ENCODE measurements around the gene ZER1. TPM values are rescaled to one million over a fixed set of nuclear protein-coding genes. Genes with fewer than 3 reads are reported as not detected.

The ZER1 gene
- polyA plus RNA-seq, 1 donor from 2014 or later, result 30.6 TPM

DNA sequence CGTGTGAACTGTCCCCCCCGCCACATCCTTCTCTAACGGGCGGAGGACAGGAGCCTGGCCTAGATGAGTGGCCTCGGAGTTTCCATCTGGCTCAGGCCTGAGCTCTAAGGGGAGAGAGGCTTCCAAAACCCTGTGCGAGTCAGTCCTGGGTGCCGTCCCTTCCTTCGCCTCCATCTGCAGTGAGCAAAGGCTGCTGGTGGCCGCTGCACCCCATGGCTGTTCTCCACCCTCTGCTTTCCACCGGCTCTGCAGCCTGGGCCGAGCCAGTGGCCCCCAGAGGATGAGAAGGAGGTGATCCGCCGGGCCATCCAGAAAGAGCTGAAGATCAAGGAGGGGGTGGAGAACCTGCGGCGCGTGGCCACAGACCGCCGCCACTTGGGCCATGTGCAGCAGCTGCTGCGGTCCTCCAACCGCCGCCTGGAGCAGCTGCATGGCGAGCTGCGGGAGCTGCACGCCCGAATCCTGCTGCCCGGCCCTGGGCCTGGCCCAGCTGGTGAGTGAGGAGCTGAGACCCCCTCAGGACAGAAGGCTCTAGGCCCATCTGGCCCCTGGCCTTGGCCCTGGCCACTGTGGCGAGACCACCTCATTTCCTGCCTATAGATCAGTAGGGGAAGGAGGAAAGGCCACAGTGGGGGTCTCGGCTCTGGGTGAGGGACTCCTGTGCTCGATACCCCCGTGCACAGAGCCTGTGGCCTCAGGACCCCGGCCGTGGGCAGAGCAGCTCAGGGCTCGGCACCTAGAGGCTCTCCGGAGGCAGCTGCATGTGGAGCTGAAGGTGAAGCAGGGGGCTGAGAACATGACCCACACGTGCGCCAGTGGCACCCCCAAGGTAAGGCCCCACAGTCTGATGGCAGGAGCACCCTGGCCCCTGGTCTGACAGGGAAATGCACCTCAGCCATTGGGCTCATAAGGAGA, 66.4 kb downstream of the ZER1 start:
- TF ChIP-seq RAD21 (conservative IDR thresholded peaks at IDR 0.05) (no peak), EP300 (conservative IDR thresholded peaks at IDR 0.05; ENCODE audit: poor library complexity, severe bottlenecking) (no peak), POLR2AphosphoS5 (IDR thresholded peaks at IDR 0.05) (no peak), EZH2 (IDR thresholded peaks at IDR 0.05; ENCODE audit: borderline replicate concordance, insufficient read depth, low read length, poor library complexity, severe bottlenecking) (no peak), TAF1 (IDR thresholded peaks at IDR 0.05; ENCODE audit: low read depth) (no peak)
- TF ChIP-seq, protein P1, sequence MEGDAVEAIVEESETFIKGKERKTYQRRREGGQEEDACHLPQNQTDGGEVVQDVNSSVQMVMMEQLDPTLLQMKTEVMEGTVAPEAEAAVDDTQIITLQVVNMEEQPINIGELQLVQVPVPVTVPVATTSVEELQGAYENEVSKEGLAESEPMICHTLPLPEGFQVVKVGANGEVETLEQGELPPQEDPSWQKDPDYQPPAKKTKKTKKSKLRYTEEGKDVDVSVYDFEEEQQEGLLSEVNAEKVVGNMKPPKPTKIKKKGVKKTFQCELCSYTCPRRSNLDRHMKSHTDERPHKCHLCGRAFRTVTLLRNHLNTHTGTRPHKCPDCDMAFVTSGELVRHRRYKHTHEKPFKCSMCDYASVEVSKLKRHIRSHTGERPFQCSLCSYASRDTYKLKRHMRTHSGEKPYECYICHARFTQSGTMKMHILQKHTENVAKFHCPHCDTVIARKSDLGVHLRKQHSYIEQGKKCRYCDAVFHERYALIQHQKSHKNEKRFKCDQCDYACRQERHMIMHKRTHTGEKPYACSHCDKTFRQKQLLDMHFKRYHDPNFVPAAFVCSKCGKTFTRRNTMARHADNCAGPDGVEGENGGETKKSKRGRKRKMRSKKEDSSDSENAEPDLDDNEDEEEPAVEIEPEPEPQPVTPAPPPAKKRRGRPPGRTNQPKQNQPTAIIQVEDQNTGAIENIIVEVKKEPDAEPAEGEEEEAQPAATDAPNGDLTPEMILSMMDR (IDR thresholded peaks at IDR 0.05; ENCODE audit: poor library complexity, severe bottlenecking), result no peak
- TF ChIP-seq, protein P2, sequence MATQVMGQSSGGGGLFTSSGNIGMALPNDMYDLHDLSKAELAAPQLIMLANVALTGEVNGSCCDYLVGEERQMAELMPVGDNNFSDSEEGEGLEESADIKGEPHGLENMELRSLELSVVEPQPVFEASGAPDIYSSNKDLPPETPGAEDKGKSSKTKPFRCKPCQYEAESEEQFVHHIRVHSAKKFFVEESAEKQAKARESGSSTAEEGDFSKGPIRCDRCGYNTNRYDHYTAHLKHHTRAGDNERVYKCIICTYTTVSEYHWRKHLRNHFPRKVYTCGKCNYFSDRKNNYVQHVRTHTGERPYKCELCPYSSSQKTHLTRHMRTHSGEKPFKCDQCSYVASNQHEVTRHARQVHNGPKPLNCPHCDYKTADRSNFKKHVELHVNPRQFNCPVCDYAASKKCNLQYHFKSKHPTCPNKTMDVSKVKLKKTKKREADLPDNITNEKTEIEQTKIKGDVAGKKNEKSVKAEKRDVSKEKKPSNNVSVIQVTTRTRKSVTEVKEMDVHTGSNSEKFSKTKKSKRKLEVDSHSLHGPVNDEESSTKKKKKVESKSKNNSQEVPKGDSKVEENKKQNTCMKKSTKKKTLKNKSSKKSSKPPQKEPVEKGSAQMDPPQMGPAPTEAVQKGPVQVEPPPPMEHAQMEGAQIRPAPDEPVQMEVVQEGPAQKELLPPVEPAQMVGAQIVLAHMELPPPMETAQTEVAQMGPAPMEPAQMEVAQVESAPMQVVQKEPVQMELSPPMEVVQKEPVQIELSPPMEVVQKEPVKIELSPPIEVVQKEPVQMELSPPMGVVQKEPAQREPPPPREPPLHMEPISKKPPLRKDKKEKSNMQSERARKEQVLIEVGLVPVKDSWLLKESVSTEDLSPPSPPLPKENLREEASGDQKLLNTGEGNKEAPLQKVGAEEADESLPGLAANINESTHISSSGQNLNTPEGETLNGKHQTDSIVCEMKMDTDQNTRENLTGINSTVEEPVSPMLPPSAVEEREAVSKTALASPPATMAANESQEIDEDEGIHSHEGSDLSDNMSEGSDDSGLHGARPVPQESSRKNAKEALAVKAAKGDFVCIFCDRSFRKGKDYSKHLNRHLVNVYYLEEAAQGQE (IDR thresholded peaks at IDR 0.05; ENCODE audit: borderline replicate concordance), result no peak
- Histone ChIP-seq H3K36me3 (ENCODE audit: insufficient read depth, low read length) (no peaks in the 10 kb centered on the region), H3K4me2 (ENCODE audit: low read length) (no peak overlapping the region), H3K9me3 (ENCODE audit: low read length) (no peaks in the 10 kb centered on the region), H3K9ac (ENCODE audit: low read length) (no peak overlapping the region), H4K20me1 (ENCODE audit: insufficient read depth) (no peaks in the 10 kb centered on the region), H3K27me3 (ENCODE audit: insufficient read depth, low read depth, low read length) (peaks cover 3% of the 10 kb centered on the region), H3K79me2 (replicated peaks; ENCODE audit: insufficient read depth, low read length) (no peaks in the 10 kb centered on the region), H3K9me2 (ENCODE audit: insufficient read depth, low read length) (no peaks in the 10 kb centered on the region), H3F3A (ENCODE audit: insufficient read depth, low read length, poor library complexity, severe bottlenecking) (no peaks in the 10 kb centered on the region), H2AFZ (ENCODE audit: low read depth, low read length) (no peak overlapping the region), H3K27ac (ENCODE audit: low read length) (no peak overlapping the region), H3K4me3 (ENCODE audit: low read length) (no peak overlapping the region)

DNA sequence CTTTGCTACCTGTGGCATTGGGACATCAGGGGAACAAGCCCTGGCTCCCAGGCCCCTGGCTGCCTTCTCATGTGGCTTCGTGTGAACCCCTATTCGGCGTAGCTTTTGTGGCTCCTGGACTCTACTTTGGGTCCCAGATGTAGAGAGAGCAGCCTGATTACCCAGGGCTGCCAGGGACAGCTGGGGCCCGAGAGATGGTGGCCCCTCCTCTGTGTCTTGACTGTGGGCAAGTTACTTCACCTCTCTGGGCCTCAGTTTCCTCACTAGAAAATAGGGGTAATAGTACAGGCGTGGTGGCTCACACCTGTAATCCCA, 67.4 kb downstream of the ZER1 start:
- no peaks in the 10 kb centered on the region for H3K9me2 ChIP-seq (ENCODE audit: insufficient read depth, low read length)
- H2AFZ ChIP-seq (ENCODE audit: low read depth, low read length), result no peak overlapping the region
- no peak overlapping the region for H3K27ac ChIP-seq (ENCODE audit: low read length)
- TF ChIP-seq POLR2AphosphoS5 (IDR thresholded peaks at IDR 0.05), result no peak
- no peak for TF ChIP-seq EP300 (conservative IDR thresholded peaks at IDR 0.05; ENCODE audit: poor library complexity, severe bottlenecking)
- TF ChIP-seq EZH2 (IDR thresholded peaks at IDR 0.05; ENCODE audit: borderline replicate concordance, insufficient read depth, low read length, poor library complexity, severe bottlenecking), result no peak
- no peak for TF ChIP-seq TAF1 (IDR thresholded peaks at IDR 0.05; ENCODE audit: low read depth)
- no peak for TF ChIP-seq SMC3 (conservative IDR thresholded peaks at IDR 0.05; ENCODE audit: poor library complexity)
- TF ChIP-seq, protein P2 (IDR thresholded peaks at IDR 0.05; ENCODE audit: borderline replicate concordance), result no peak
- no peak for TF ChIP-seq MXI1 (conservative IDR thresholded peaks at IDR 0.05; ENCODE audit: poor library complexity, severe bottlenecking)
- TF ChIP-seq, protein P1 (IDR thresholded peaks at IDR 0.05; ENCODE audit: poor library complexity, severe bottlenecking), result no peak
- no peak for TF ChIP-seq RAD21 (conservative IDR thresholded peaks at IDR 0.05)
- H3K79me2 ChIP-seq (replicated peaks; ENCODE audit: insufficient read depth, low read length), result no peaks in the 10 kb centered on the region
- H3K9ac ChIP-seq (ENCODE audit: low read length), result no peak overlapping the region
- no peaks in the 10 kb centered on the region for H4K20me1 ChIP-seq (ENCODE audit: insufficient read depth)
- H3K4me3 ChIP-seq (ENCODE audit: low read length), result no peak overlapping the region
- no peaks in the 10 kb centered on the region for H3F3A ChIP-seq (ENCODE audit: insufficient read depth, low read length, poor library complexity, severe bottlenecking)
- no peak overlapping the region for H3K4me2 ChIP-seq (ENCODE audit: low read length)
- peaks cover 3% of the 10 kb centered on the region for H3K27me3 ChIP-seq (ENCODE audit: insufficient read depth, low read depth, low read length)
- no peaks in the 10 kb centered on the region for H3K9me3 ChIP-seq (ENCODE audit: low read length)
- no peaks in the 10 kb centered on the region for H3K36me3 ChIP-seq (ENCODE audit: insufficient read depth, low read length)

All from neural cell (in vitro differentiated cells).